GM12878 (cell line): ENCODE measurements around the gene YAP1. TPM values are rescaled to one million over a fixed set of nuclear protein-coding genes. Genes with fewer than 3 reads are reported as not detected.

Source experiments
- ATAC-seq: fragments of 200-7000 bp; cut with Tn5 transposase; 3 replicates; pipeline ENCODE4 v1.9.1; 2020; ENCODE audit warnings: mild to moderate bottlenecking, moderate library complexity
- BruUV-seq: library from RNA; stranded (reverse); fragments of 400-500 nt; replicated peaks from 2 replicates; lab custom pipeline; 2021; lab: Mats Ljungman, UMichigan
- CTCF ChIA-PET: fragments of 300-600 bp; sonication (Branson Sonifier 250); formaldehyde crosslinking; extraction: SDS; loops from one replicate; lab custom pipeline; 2021; ENCODE audit warnings: inconsistent platforms; lab: Yijun Ruan, JAX
- POLR2A ChIA-PET: fragments of 350-600 bp; formaldehyde crosslinking; extraction: SDS; loops from one replicate; lab custom pipeline; 2021; ENCODE audit warnings: inconsistent platforms; lab: Charles Lee
- RAD21 ChIA-PET: fragments of 300-600 bp; sonication (Branson Sonifier 250); formaldehyde crosslinking; loops from one replicate; lab custom pipeline; 2023; ENCODE audit warnings: antibody characterized with exemption; ENCODE audit not compliant: unreplicated experiment; lab: Charles Lee
- SMC1A ChIA-PET: fragments of 300-600 bp; sonication (Branson Sonifier 250); formaldehyde crosslinking; loops from one replicate; lab custom pipeline; 2023; ENCODE audit not compliant: unreplicated experiment, uncharacterized antibody; lab: Charles Lee
- DNase-seq: peaks from one replicate; pipeline ENCODE4 v3.0.0-alpha.2; 2011; ENCODE audit warnings: low read depth, low spot score
- FAIRE-seq: peaks from 3 replicates; lab custom pipeline; 2011; peaks lifted over from hg19 to GRCh38; lab: Jason Lieb, UNC
- H2AFZ ChIP-seq: 2 replicates; pipeline ENCODE4 v1.6.0; 2011; ENCODE audit warnings: low read depth, low read length, control low read depth; ENCODE audit not compliant: control insufficient read depth
- H3K27ac ChIP-seq: 2 replicates; pipeline ENCODE4 v1.5.1; 2011; ENCODE audit warnings: control low read depth; ENCODE audit not compliant: control insufficient read depth, insufficient read depth
- H3K27me3 ChIP-seq, 2 experiments: replicated peaks in 1 of 2; 2 replicates each; pipeline versions ENCODE4 v1.6.0 to v1.6.1; 2011; ENCODE audit warnings: low read length in 1 of 2; ENCODE audit not compliant: control insufficient read depth in 2 of 2, insufficient read depth in 2 of 2
- H3K36me3 ChIP-seq, 2 experiments: 2 replicates each; pipeline ENCODE4 v1.5.1; 2011; ENCODE audit warnings: low read length in 1 of 2; ENCODE audit not compliant: control insufficient read depth in 2 of 2, insufficient read depth in 2 of 2
- H3K4me1 ChIP-seq: 2 replicates; pipeline ENCODE4 v1.6.1; 2011; ENCODE audit warnings: mild to moderate bottlenecking, low read length, moderate library complexity, mixed read lengths; ENCODE audit not compliant: control insufficient read depth, insufficient read depth
- H3K4me2 ChIP-seq: 2 replicates; pipeline ENCODE4 v1.6.0; 2011; ENCODE audit warnings: control low read depth; ENCODE audit not compliant: control insufficient read depth, insufficient read depth
- H3K4me3 ChIP-seq: fragments of 200-600 bp; sonication (generic); 2 replicates; pipeline ENCODE4 v1.5.1; 2016
- H3K79me2 ChIP-seq: 2 replicates; pipeline ENCODE4 v1.6.0; 2011; ENCODE audit warnings: low read length; ENCODE audit not compliant: control insufficient read depth, insufficient read depth
- H3K9ac ChIP-seq: 2 replicates; pipeline ENCODE4 v1.8.0; 2011; ENCODE audit warnings: low read length, control low read depth, mixed read lengths; ENCODE audit not compliant: control insufficient read depth, insufficient read depth
- H3K9me3 ChIP-seq: replicated peaks from 3 replicates; pipeline ENCODE4 v1.5.1; 2011; ENCODE audit warnings: mild to moderate bottlenecking, low read length; ENCODE audit not compliant: control insufficient read depth, insufficient read depth
- H4K20me1 ChIP-seq: 2 replicates; pipeline ENCODE4 v1.6.0; 2011; ENCODE audit not compliant: control insufficient read depth, insufficient read depth
- FOS ChIP-seq: IDR thresholded peaks from 3 replicates; pipeline ENCODE4 v1.6.1; 2011; ENCODE audit warnings: borderline replicate concordance; ENCODE audit not compliant: insufficient read length; ENCODE audit errors: extremely low read depth
- MEF2B ChIP-seq: fragments of 450-650 bp; IDR thresholded peaks from 2 replicates; pipeline ENCODE4 v1.6.1; 2018; ENCODE audit warnings: mild to moderate bottlenecking, moderate library complexity; ENCODE audit not compliant: partially characterized antibody, poor library complexity, severe bottlenecking
- PKNOX1 ChIP-seq: fragments of 450-650 bp; IDR thresholded peaks from 2 replicates; pipeline ENCODE4 v1.6.1; 2016; ENCODE audit warnings: mild to moderate bottlenecking
- POLR2AphosphoS2 ChIP-seq: IDR thresholded peaks from 2 replicates; pipeline ENCODE4 v1.6.1; 2011; ENCODE audit warnings: low read depth, mild to moderate bottlenecking, low read length, improper control_type of control experiment, moderate library complexity
- RFX5 ChIP-seq: IDR thresholded peaks from 2 replicates; pipeline ENCODE4 v1.6.1; 2011; ENCODE audit warnings: low read depth, low read length, improper control_type of control experiment
- STAT1 ChIP-seq: fragments of 450-650 bp; conservative IDR thresholded peaks from 2 replicates; pipeline ENCODE4 v1.6.1; 2014; ENCODE audit warnings: antibody characterized with exemption, mild to moderate bottlenecking
- WRNIP1 ChIP-seq: IDR thresholded peaks from 2 replicates; pipeline ENCODE4 v1.6.1; 2011; ENCODE audit warnings: low read depth, low read length, improper control_type of control experiment, borderline replicate concordance
- ZSCAN29 ChIP-seq: fragments of 450-650 bp; IDR thresholded peaks from 2 replicates; pipeline ENCODE4 v1.6.1; 2017; ENCODE audit warnings: mild to moderate bottlenecking, moderate library complexity
- WGBS: methylation state at CpG from one replicate; pipeline ENCODE4 v1.1.6; 2016; ENCODE audit warnings: low lambda C conversion rate; ENCODE audit not compliant: insufficient replicate concordance, insufficient coverage; ENCODE audit errors: missing lambda C conversion rate; 5-methylcytosine and 5-hydroxymethylcytosine counted together
- in situ Hi-C: fragments of 300-500 bp; cut with MboI; formaldehyde crosslinking; loops from 9 replicates; pipeline ENCODE4 v1.14.3; 2018; ENCODE audit warnings: mixed read lengths
- intact Hi-C: fragments of 100-400 bp; cut with micrococcal nuclease; formaldehyde crosslinking; loops from one replicate; pipeline ENCODE4 v1.14.2; 2022; ENCODE audit not compliant: unreplicated experiment
- polyA plus RNA-seq, 11 experiments: library from polyadenylated mRNA; depleted of rRNA in 4 of 11; unstranded in 6 of 11; stranded (reverse) in 5 of 11; fragments of >200 nt; fragmentation: Nextera tagmentation in 4 of 11; fragmentation: Illumina TruSeq in 1 of 11; extraction: Ambion mirVana in 4 of 11; extraction: Trizol in 1 of 11; gene quantifications; 1 replicate in 1 of 11; 2 replicates in 10 of 11; pipeline versions ENCODE4 v1.2.1 to v1.2.3, GENCODE V29; 2011 to 2016; ENCODE audit warnings: inconsistent platforms in 2 of 11, missing spikeins in 2 of 11, low read depth in 1 of 11
- total RNA-seq, 4 experiments: library from RNA; depleted of rRNA in 3 of 4; stranded (reverse); fragments of >200 nt in 3 of 4; fragmentation: Illumina TruSeq in 1 of 4; extraction: Trizol in 1 of 4; gene quantifications; 2 replicates each; pipeline versions ENCODE4 v1.2.1 to v1.2.3, GENCODE V29; 2013 to 2021

The YAP1 gene
- total and polyA plus RNA-seq, 10 of the 15 experiments (the other 5 are each of a cell fraction or from before 2014, with no cell fraction given) = 0.03 to 0.33 (median 0.10) TPM; not detected in 6

- H3K4me1 ChIP-seq = no peaks in the 10 kb centered on the region
- H3K79me2 ChIP-seq = no peaks in the 10 kb centered on the region
- BruUV-seq = no TSS peak
- ChIA-PET RAD21 (no interaction called here), SMC1A (no interaction called here), POLR2A (no interaction called here), CTCF (no interaction called here)
- H3K4me3 ChIP-seq = no peak overlapping the region
- no peak overlapping the region for H3K27ac ChIP-seq
- in situ Hi-C loops = no loop called here
- ATAC-seq (no peak), DNase-seq (no peak), FAIRE-seq (no peak)
- no peaks in the 10 kb centered on the region for H4K20me1 ChIP-seq
- no peaks in the 10 kb centered on the region for H3K9me3 ChIP-seq
- no peak overlapping the region for H3K9ac ChIP-seq
- no peak overlapping the region for H2AFZ ChIP-seq
- H3K27me3 ChIP-seq = peaks cover 0 to 1% of the 10 kb centered on the region in 2 experiments; a peak in 2 of 4 replicates
- 0% methylated on average over 3 of the region's 3 CpGs for WGBS
- intact Hi-C loops = no loop called here
- H3K4me2 ChIP-seq = no peak overlapping the region
- no peaks in the 10 kb centered on the region for H3K36me3 ChIP-seq
- TF ChIP-seq POLR2AphosphoS2 (no peak), WRNIP1 (no peak), PKNOX1 (no peak), MEF2B (no peak), STAT1 (no peak)
These were observed 8.7 kb downstream of the YAP1 start for GRCh38 chr11:102118937-102119336.

- no peaks in the 10 kb centered on the region for H3K9me3 ChIP-seq
- H3K4me1 ChIP-seq = no peaks in the 10 kb centered on the region
- ATAC-seq (no peak), FAIRE-seq (no peak), DNase-seq (no peak)
- no peak overlapping the region for H3K4me3 ChIP-seq
- H3K4me2 ChIP-seq = no peak overlapping the region
- RAD21 ChIA-PET = no interaction called here
- intact Hi-C loops (no loop called here), in situ Hi-C loops (no loop called here)
- no TSS peak for BruUV-seq
- TF ChIP-seq FOS = no peak
- no peak for TF ChIP-seq ZSCAN29
- no peak for TF ChIP-seq RFX5
- H3K36me3 ChIP-seq = no peaks in the 10 kb centered on the region
- no peak overlapping the region for H3K9ac ChIP-seq
- no peak overlapping the region for H2AFZ ChIP-seq
- SMC1A ChIA-PET = interaction anchor here (0.7 kb wide), 1 partner anchor 131 kb away, joined by 4 read pairs; no protein-coding TSS in a partner anchor
- H3K79me2 ChIP-seq = no peaks in the 10 kb centered on the region
- no peaks in the 10 kb centered on the region for H4K20me1 ChIP-seq
- POLR2A ChIA-PET = no interaction called here
- H3K27ac ChIP-seq = no peak overlapping the region
- CTCF ChIA-PET = no interaction called here
- H3K27me3 ChIP-seq = peaks cover 0 to 1% of the 10 kb centered on the region in 2 experiments; a peak in 1 of 4 replicates
- 4% methylated on average over 4 of the region's 4 CpGs for WGBS
These were observed 9.8 kb downstream of the YAP1 start for GRCh38 chr11:102119997-102120396.
